ENCODE results near the gene HBB. TPM values are rescaled to one million over a fixed set of nuclear protein-coding genes. Genes with fewer than 3 reads are reported as not detected.
A peak's percentile ranks its signal among the peaks of the same experiment; 100 is the strongest.

HBB gene
- total and polyA plus RNA-seq, 2 of the 4 experiments (the other 2 are of a cell fraction), result 0.24 TPM; not detected in 1

DNA sequence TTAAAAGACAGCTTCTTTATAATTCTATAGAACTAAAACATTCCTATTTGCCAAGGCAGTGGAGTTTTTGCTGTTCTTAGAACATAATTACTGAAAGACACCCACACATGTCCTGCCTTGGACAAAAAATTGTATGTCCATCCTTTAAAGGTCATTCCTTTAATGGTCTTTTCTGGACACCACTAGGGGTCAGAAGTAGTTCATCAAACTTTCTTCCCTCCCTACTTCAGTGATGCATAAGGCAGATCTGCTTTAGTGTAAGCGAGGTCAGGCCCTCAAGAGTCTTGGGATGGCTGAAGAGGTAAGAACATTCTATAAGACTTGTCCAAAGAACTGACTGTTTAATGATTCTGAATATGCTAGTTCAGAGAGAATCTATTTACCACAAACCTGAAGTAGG lies 22.1 kb downstream of the HBB start (continued):
- no peak for TF ChIP-seq RFX5 (IDR thresholded peaks at IDR 0.05; ENCODE audit: low read depth, low read length)

DNA sequence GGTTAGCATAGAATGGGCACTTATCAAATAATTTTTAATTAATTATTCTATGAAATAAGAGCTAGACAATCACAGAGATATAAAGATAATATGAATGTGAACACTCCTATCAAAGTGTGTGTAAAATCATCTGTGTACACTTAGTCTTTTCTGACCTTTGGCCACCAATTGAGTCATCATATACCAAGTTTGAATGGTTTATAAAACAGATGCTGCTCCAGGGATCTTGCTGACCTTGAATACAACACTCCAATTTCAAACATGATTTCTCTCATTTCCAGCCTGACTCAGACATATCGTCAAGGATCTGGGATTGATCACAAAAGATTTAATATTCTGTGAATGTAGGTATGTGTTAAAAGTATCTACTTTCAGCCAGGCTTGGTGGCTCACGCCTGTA lies 23.5 kb downstream of the HBB start:
- no TSS peak for BruUV-seq (replicated peaks)
- Histone ChIP-seq H2BK20ac (ENCODE audit: low read depth, low read length) (0 out of 2 replicates have a peak overlapping the region, but pooled peaks have one; percentile 51), H3K23ac (ENCODE audit: low read depth, low read length) (no peak overlapping the region), H3K9me1 (ENCODE audit: insufficient read depth, low read length) (no peaks in the 10 kb centered on the region), H3K9ac (ENCODE audit: low read depth, low read length) (no peak overlapping the region), H3K27ac (ENCODE audit: insufficient read depth, low read length) (peak overlapping the region; percentile 22; the same call in 1 of the 2 replicates), H2BK5ac (ENCODE audit: low read depth, low read length, poor library complexity, severe bottlenecking) (peak overlapping the region; percentile 99), H2BK15ac (ENCODE audit: low read depth, low read length) (no peak overlapping the region), H3K79me1 (ENCODE audit: low read depth in 1 of 2, low read length in 2 of 2) (0 out of 4 replicates have a peak, but pooled peaks cover 0 to 3% of the 10 kb centered on the region in 2 experiments), H3K4me2 (ENCODE audit: low read depth, low read length) (no peak overlapping the region), H2AK9ac (replicated peaks; ENCODE audit: low read depth, low read length, poor library complexity) (no peak overlapping the region), H3K56ac (ENCODE audit: extremely low read depth, insufficient read depth, low read length) (no peak overlapping the region), H4K8ac (ENCODE audit: low read depth in 2 of 2, low read length in 2 of 2) (peak overlapping the region in 1 of 2 experiments; percentile 80; a peak in 2 of 4 replicates), H2AK5ac (ENCODE audit: low read depth, low read length) (no peak overlapping the region), H3K4ac (ENCODE audit: low read depth, low read length) (peak overlapping the region; percentile 27; the same call in 1 of the 2 replicates), H2BK120ac (ENCODE audit: low read depth, low read length) (peak overlapping the region; percentile 66), H4K91ac (ENCODE audit: insufficient read depth, low read depth, low read length) (peak overlapping the region; percentile 73; the same call in 1 of the 2 replicates), H4K20me1 (ENCODE audit: insufficient read depth, low read length) (no peaks in the 10 kb centered on the region), H3K27me3 (ENCODE audit: control insufficient read depth, insufficient read depth, low read length) (no peaks in the 10 kb centered on the region), H2AFZ (replicated peaks; ENCODE audit: low read length, poor library complexity) (no peak overlapping the region), H3K36me3 (ENCODE audit: control insufficient read depth, insufficient read depth, low read length) (0 out of 2 replicates have a peak, but pooled peaks cover 1% of the 10 kb centered on the region), H3K9me3 (ENCODE audit: control insufficient read depth, insufficient read depth, low read length) (no peaks in the 10 kb centered on the region), H3K14ac (replicated peaks; ENCODE audit: low read depth, low read length) (no peak overlapping the region), H4K5ac (ENCODE audit: low read depth, low read length) (peak overlapping the region; percentile 35; the same call in 1 of the 2 replicates), H3K4me1 (ENCODE audit: control insufficient read depth, insufficient read depth, low read length) (peaks cover 4% of the 10 kb centered on the region; the same call in 1 of the 2 replicates), H3K18ac (ENCODE audit: low read depth, low read length) (peak overlapping the region; percentile 57; the same call in 1 of the 2 replicates), H3K4me3 (ENCODE audit: insufficient read depth, low read depth, low read length) (no peak overlapping the region)
- no peak for TF ChIP-seq RCOR1 (IDR thresholded peaks at IDR 0.05; ENCODE audit: insufficient replicate concordance, low read length)
- TF ChIP-seq CHD1 (IDR thresholded peaks at IDR 0.05; ENCODE audit: low read depth, low read length), result no peak
- no peak for TF ChIP-seq NFE2L2 (IDR thresholded peaks at IDR 0.05; ENCODE audit: low read depth, low read length)
- TF ChIP-seq, protein P1, sequence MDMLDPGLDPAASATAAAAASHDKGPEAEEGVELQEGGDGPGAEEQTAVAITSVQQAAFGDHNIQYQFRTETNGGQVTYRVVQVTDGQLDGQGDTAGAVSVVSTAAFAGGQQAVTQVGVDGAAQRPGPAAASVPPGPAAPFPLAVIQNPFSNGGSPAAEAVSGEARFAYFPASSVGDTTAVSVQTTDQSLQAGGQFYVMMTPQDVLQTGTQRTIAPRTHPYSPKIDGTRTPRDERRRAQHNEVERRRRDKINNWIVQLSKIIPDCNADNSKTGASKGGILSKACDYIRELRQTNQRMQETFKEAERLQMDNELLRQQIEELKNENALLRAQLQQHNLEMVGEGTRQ (IDR thresholded peaks at IDR 0.05; ENCODE audit: low read depth, low read length), result no peak
- TF ChIP-seq MAZ (IDR thresholded peaks at IDR 0.05; ENCODE audit: borderline replicate concordance, low read depth, low read length), result no peak
- TF ChIP-seq POLR2A (IDR thresholded peaks at IDR 0.05; ENCODE audit: low read depth, low read length), result no peak
- no peak for TF ChIP-seq CEBPB (IDR thresholded peaks at IDR 0.05; ENCODE audit: low read depth, low read length)
- POLR2A ChIA-PET (ENCODE audit: unreplicated experiment), result no interaction called here
- dilution Hi-C loops (cut with HindIII; ENCODE audit: low sequenced_read_pairs, unreplicated experiment), result no loop called here
- intact Hi-C loops (cut with micrococcal nuclease), result loop anchor here (5.0 kb wide), 1 partner anchor 576 kb away; no protein-coding TSS in a partner anchor
- peak; percentile 71 for DNase-seq
- ATAC-seq (ENCODE audit: low read depth), result peak; percentile 60
- no CpG with 5 or more reads among the region's 2 CpGs for WGBS, 2 experiments (ENCODE audit: extremely low coverage in 2 of 2, insufficient read length in 1 of 2)
- CTCF ChIA-PET, result interaction anchor here (0.6 to 1.4 kb wide), 3 partner anchors 88 to 496 kb away, joined by 3 to 5 read pairs (median 3); no protein-coding TSS in a partner anchor
- in situ Hi-C loops (cut with MboI; ENCODE audit: low sequenced_read_pairs), result loop anchor here (5.0 to 10.0 kb wide), 2 partner anchors 79 to 169 kb away; no protein-coding TSS in a partner anchor
